ENCODE results near the gene DGKI. TPM values are rescaled to one million over a fixed set of nuclear protein-coding genes. Genes with fewer than 3 reads are reported as not detected.

The DGKI gene
- total RNA-seq, 2 donors from 2014 or later: 0.04 to 0.64 TPM

GRCh38 chr7:137877027-137877675, 30.4 kb upstream of the DGKI start:
- H3K27ac Mint-ChIP-seq: no peak overlapping the region
- 78 to 83% methylated on average over 1 to 5 of the region's 5 CpGs for WGBS, 2 experiments (ENCODE audit: insufficient coverage in 1 of 2, insufficient read length in 1 of 2)
- no peak overlapping the region for H3K27ac ChIP-seq (ENCODE audit: low read depth, low read length)
- H3K4me3 ChIP-seq (ENCODE audit: low read length): no peak overlapping the region
- H3K27me3 Mint-ChIP-seq (ENCODE audit: insufficient read depth): no peaks in the 10 kb centered on the region
- H3K36me3 ChIP-seq (ENCODE audit: control insufficient read depth, insufficient read depth, low read length): peaks cover 89% of the 10 kb centered on the region
- H3K9ac ChIP-seq (ENCODE audit: extremely low read depth, low read length, poor library complexity, severe bottlenecking): no peak overlapping the region
- peaks cover 7% of the 10 kb centered on the region for H3K9me3 Mint-ChIP-seq
- no peak for DNase-seq
- peaks cover 7% of the 10 kb centered on the region for H3K4me1 ChIP-seq (ENCODE audit: control insufficient read depth, insufficient read depth, low read length)
- peaks cover 88% of the 10 kb centered on the region for H3K36me3 Mint-ChIP-seq (ENCODE audit: low read depth)
- peaks cover 31% of the 10 kb centered on the region for H3K4me1 Mint-ChIP-seq
- H3K9me3 ChIP-seq (ENCODE audit: control insufficient read depth, low read length): peaks cover 11% of the 10 kb centered on the region
- no peaks in the 10 kb centered on the region for H3K27me3 ChIP-seq (ENCODE audit: control insufficient read depth, insufficient read depth, low read length, poor library complexity, severe bottlenecking)
- no peak overlapping the region for H3K4me3 Mint-ChIP-seq
- TF ChIP-seq, protein P1, sequence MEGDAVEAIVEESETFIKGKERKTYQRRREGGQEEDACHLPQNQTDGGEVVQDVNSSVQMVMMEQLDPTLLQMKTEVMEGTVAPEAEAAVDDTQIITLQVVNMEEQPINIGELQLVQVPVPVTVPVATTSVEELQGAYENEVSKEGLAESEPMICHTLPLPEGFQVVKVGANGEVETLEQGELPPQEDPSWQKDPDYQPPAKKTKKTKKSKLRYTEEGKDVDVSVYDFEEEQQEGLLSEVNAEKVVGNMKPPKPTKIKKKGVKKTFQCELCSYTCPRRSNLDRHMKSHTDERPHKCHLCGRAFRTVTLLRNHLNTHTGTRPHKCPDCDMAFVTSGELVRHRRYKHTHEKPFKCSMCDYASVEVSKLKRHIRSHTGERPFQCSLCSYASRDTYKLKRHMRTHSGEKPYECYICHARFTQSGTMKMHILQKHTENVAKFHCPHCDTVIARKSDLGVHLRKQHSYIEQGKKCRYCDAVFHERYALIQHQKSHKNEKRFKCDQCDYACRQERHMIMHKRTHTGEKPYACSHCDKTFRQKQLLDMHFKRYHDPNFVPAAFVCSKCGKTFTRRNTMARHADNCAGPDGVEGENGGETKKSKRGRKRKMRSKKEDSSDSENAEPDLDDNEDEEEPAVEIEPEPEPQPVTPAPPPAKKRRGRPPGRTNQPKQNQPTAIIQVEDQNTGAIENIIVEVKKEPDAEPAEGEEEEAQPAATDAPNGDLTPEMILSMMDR (conservative IDR thresholded peaks at IDR 0.05): no peak

- H3K27me3 ChIP-seq (ENCODE audit: control insufficient read depth, insufficient read depth, low read length, poor library complexity, severe bottlenecking): no peaks in the 10 kb centered on the region
- no peak overlapping the region for H3K4me3 ChIP-seq (ENCODE audit: low read length)
- H3K9ac ChIP-seq (ENCODE audit: extremely low read depth, low read length, poor library complexity, severe bottlenecking): no peak overlapping the region
- H3K36me3 ChIP-seq (ENCODE audit: control insufficient read depth, insufficient read depth, low read length): peaks cover 83% of the 10 kb centered on the region
- Mint-ChIP-seq H3K27me3 (ENCODE audit: insufficient read depth) (no peaks in the 10 kb centered on the region), H3K4me3 (no peak overlapping the region), H3K27ac (no peak overlapping the region), H3K4me1 (peaks cover 31% of the 10 kb centered on the region), H3K36me3 (ENCODE audit: low read depth) (peaks cover 84% of the 10 kb centered on the region), H3K9me3 (no peaks in the 10 kb centered on the region)
- no peak for DNase-seq
- H3K4me1 ChIP-seq (ENCODE audit: control insufficient read depth, insufficient read depth, low read length): peaks cover 7% of the 10 kb centered on the region
- TF ChIP-seq, protein P1 (conservative IDR thresholded peaks at IDR 0.05): no peak
- WGBS, 2 experiments (ENCODE audit: insufficient coverage in 1 of 2, insufficient read length in 1 of 2): 94 to 97% methylated on average over 4 of the region's 4 CpGs
- no peak overlapping the region for H3K27ac ChIP-seq (ENCODE audit: low read depth, low read length)
- H3K9me3 ChIP-seq (ENCODE audit: control insufficient read depth, low read length): no peaks in the 10 kb centered on the region
Observed at GRCh38 chr7:137875746-137876145, 29.0 kb upstream of the DGKI start.

DNA sequence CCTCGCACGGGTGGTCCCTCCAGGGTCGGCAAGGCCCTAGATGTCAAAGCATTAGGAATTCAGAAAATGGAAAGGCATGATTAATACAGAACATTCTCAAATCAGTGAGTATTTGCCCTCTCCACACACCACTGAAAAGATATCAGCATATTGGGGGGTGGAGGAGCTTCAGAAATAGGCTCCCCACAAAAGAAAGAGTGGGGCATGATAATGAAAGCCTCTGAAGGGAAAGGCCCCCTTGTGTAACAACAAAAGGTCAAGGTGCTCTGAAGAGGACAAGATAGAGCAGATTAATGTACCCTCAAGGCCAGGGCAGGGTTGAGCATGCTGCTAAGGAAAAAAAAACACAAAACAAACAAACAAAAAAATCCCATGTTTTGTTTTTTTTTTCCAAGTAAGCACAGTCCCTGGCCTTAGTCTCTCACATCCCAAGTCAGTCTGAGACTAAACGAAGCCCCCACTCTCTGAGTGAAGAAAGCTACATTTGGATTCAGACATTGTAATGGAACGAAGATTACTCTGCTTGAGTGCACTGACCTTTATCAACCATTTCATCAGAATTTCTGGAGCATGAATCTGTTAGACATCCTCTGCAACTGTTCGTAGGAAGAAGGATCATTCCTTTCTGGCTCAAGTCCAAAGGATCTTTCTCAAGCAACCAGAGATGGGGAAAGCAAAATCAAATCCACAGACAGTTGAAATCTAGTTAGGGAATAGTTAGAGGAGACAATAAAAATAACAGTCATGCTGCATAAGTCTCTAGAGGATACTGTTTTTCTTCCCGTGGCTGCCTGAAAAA, 27.4 kb upstream of the DGKI start:
- Mint-ChIP-seq H3K4me1 (peaks cover 20% of the 10 kb centered on the region), H3K27ac (no peak overlapping the region), H3K9me3 (no peaks in the 10 kb centered on the region), H3K36me3 (ENCODE audit: low read depth) (peaks cover 77% of the 10 kb centered on the region), H3K4me3 (no peak overlapping the region), H3K27me3 (ENCODE audit: insufficient read depth) (no peaks in the 10 kb centered on the region)
- Histone ChIP-seq H3K4me1 (ENCODE audit: control insufficient read depth, insufficient read depth, low read length) (peaks cover 2% of the 10 kb centered on the region), H3K4me3 (ENCODE audit: low read length) (no peak overlapping the region), H3K27ac (ENCODE audit: low read depth, low read length) (no peak overlapping the region), H3K9ac (ENCODE audit: extremely low read depth, low read length, poor library complexity, severe bottlenecking) (no peak overlapping the region), H3K9me3 (ENCODE audit: control insufficient read depth, low read length) (peaks cover 6% of the 10 kb centered on the region), H3K36me3 (ENCODE audit: control insufficient read depth, insufficient read depth, low read length) (peaks cover 72% of the 10 kb centered on the region), H3K27me3 (ENCODE audit: control insufficient read depth, insufficient read depth, low read length, poor library complexity, severe bottlenecking) (no peaks in the 10 kb centered on the region)
- WGBS, 2 experiments (ENCODE audit: insufficient coverage in 1 of 2, insufficient read length in 1 of 2): 95 to 97% methylated on average over 4 to 7 of the region's 7 CpGs
- TF ChIP-seq, protein P1 (conservative IDR thresholded peaks at IDR 0.05): no peak
- DNase-seq: no peak
